Measurements from ENCODE around the gene AP1M2.

The AP1M2 gene

DNA sequence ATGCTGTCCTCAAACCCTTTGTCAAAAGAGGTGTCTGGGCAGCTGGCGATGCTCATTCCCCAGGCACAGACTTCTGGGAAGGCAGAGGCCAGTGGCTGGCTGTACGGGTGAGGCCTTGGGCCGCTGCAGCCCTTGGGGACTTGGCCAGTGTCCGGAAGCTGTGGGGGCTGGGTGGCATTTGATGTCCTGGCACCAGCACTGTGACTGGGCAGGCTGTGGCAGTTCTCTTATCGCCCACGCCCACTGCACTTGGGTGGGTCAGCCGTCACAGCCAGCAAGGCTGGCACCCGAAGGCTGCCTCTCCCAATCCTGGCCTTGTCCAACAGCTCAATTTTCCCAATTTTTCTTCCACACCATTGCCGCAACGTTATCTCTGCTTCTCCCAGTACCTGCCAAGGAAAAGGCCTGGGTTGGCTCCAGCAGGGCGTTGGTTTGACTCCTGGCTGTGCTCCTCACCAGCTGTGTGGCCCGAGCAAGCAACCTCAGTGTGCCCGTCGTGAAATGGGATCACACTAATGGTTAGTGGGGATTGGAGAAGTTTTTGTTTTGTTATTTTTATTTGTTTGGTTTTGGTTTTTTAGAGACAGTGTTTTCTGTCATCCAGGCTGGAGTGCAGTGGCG is 25.5 kb upstream of the AP1M2 start:
- H3K4me1 Mint-ChIP-seq, result peaks cover 19% of the 10 kb centered on the region
- DNase-seq (ENCODE audit: low spot score in 2 of 2), result no peak
- peaks cover 13% of the 10 kb centered on the region for H3K36me3 Mint-ChIP-seq
- H3K27ac Mint-ChIP-seq, result peak overlapping the region; percentile 35
- H3K27me3 Mint-ChIP-seq, result no peaks in the 10 kb centered on the region
- no peak for ATAC-seq (ENCODE audit: low read depth)
- no peaks in the 10 kb centered on the region for H3K9me3 Mint-ChIP-seq
- H3K4me3 Mint-ChIP-seq, result peak overlapping the region; percentile 24

DNA sequence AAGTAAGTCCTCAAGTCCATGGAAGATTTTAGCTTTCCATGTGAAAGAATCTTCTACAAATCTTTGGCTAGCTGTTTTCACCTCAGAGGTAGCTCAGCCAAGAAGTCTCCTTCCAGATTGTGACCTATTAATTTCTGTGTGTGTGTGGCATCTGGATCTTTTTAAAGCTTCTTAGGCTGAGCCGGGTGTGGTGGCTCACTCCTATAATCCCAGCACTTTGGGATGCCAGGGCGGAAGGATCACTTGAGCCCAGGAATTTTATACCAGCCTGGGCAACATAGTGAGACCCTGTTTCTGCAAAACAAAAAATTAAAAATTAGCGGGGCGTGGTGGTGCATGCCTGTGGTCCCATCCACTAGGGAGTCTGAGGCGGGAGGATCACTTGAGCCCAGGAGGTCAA is 24.8 kb upstream of the AP1M2 start:
- ATAC-seq (ENCODE audit: low read depth), result no peak
- Mint-ChIP-seq H3K4me3 (no peak overlapping the region), H3K9me3 (no peaks in the 10 kb centered on the region), H3K27me3 (no peaks in the 10 kb centered on the region), H3K27ac (no peak overlapping the region), H3K4me1 (peaks cover 14% of the 10 kb centered on the region), H3K36me3 (peaks cover 10% of the 10 kb centered on the region)
- no peak for DNase-seq (ENCODE audit: low spot score in 2 of 2)

DNA sequence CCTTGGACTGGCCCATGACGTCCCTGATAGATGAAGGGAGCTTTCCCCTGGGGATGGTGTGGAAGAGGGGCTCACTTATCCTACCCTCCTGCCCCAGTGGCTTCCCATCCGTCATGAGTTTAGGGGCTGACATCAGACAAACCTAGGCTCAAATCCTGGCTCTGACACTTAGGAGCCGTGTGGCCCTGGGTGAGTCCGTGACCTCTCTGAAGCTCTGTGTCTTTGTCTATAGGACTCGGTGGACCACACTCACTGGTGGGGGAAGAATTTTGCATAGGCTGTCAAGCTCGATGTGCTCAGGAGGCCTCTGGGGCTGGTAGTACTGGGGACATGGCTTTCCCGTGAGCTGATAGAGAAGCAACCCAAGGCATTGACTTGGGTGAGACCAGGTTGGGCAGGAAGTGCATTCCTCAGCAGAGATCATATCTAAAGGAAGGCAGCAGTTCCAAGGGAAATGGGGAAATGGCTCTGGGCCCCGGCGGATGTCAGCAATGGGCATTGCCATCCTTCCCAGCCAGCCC is 17.4 kb upstream of the AP1M2 start:
- H3K4me3 Mint-ChIP-seq, result peak overlapping the region; percentile 99
- H3K9me3 Mint-ChIP-seq, result no peaks in the 10 kb centered on the region
- peaks cover 4% of the 10 kb centered on the region for H3K36me3 Mint-ChIP-seq
- DNase-seq (ENCODE audit: low spot score in 2 of 2), result peak; percentile 30 to 56
- H3K4me1 Mint-ChIP-seq, result peaks cover 17% of the 10 kb centered on the region
- peak overlapping the region; percentile 96 for H3K27ac Mint-ChIP-seq
- ATAC-seq (ENCODE audit: low read depth), result peak; percentile 28
- no peaks in the 10 kb centered on the region for H3K27me3 Mint-ChIP-seq

DNA sequence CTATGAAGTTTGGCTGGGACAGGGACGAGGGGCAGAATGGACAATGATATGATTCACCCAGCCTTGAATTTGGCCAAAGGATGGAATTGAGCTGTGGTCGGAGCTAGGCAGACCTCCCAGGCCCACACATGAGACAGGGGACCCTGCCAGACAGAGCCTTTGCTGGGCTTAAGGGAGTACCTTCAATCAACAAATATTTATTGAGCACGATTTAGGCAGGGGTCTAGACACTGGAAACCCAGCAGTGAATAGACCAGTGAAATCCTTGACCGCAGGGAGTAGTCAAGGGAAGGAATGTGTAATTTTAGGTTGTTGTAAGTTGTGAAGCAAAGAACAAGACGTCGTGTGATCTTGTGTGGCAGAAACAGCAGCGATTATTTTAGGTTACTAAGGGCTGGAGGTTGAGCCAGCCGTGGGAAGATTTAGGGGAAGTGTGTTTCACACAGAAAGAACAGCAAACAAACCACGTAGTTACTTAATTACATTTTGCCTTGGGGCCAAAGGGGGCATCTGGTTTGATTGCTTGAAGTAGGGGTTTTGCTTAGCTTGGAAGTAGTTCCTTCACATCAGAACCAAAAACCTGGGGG is 16.9 kb upstream of the AP1M2 start:
- H3K4me3 Mint-ChIP-seq, result peak overlapping the region; percentile 99
- peak; percentile 62 to 66 for DNase-seq (ENCODE audit: low spot score in 2 of 2)
- ATAC-seq (ENCODE audit: low read depth), result peak; percentile 54

DNA sequence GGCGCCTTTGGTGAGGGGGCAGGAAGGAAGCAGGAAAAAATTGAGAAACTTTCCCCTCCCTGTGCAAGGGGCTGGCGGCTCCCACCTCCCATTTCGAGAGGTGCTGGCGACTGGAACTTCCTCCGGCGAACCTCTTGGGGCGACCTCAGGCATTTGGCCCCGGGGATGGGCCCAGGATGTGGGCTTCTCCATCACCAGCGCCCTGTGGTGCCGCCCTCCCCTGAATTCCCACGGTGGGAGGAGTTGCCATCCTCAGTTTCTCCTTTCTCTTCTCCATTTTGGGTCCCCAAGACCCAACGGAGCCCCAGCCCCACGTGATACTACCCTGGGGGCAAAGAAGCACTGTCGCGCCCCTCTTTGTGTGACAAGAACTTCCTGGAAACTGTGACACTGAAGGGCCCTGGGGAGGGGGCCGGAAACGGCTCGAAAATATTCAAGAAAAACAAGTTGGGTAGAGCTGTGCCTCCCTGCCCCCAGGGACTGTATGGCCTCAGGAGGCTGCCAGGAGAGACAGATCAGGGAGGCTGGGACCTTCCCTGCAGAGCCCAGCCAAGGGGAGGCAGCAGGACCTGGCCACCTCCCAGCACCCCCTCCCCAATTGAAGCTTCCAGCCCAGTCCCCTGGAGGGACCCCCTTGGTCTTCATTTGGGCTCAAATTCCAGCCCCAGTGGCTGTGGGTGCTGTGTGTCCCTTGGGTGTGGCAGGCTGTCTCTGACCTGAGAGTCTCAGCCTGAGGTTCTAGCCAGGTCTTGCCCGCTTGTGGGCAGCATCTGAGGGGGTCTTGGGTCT is 16.2 kb upstream of the AP1M2 start:
- H3K9me3 Mint-ChIP-seq, result no peaks in the 10 kb centered on the region
- H3K4me1 Mint-ChIP-seq, result peaks cover 18% of the 10 kb centered on the region
- DNase-seq (ENCODE audit: low spot score in 2 of 2) (peak in 1 of 2 donors; percentile 71), ATAC-seq (ENCODE audit: low read depth) (peak; percentile 45)
- peak overlapping the region; percentile 96 for H3K27ac Mint-ChIP-seq
- no peaks in the 10 kb centered on the region for H3K27me3 Mint-ChIP-seq
- H3K4me3 Mint-ChIP-seq, result peak overlapping the region; percentile 99
- peaks cover 4% of the 10 kb centered on the region for H3K36me3 Mint-ChIP-seq

More for the DNA sequence above, 16.9 kb upstream of the AP1M2 start:
- peaks cover 17% of the 10 kb centered on the region for H3K4me1 Mint-ChIP-seq
- no peaks in the 10 kb centered on the region for H3K27me3 Mint-ChIP-seq
- H3K9me3 Mint-ChIP-seq, result no peaks in the 10 kb centered on the region
- H3K27ac Mint-ChIP-seq, result peak overlapping the region; percentile 96
- peaks cover 4% of the 10 kb centered on the region for H3K36me3 Mint-ChIP-seq

DNA sequence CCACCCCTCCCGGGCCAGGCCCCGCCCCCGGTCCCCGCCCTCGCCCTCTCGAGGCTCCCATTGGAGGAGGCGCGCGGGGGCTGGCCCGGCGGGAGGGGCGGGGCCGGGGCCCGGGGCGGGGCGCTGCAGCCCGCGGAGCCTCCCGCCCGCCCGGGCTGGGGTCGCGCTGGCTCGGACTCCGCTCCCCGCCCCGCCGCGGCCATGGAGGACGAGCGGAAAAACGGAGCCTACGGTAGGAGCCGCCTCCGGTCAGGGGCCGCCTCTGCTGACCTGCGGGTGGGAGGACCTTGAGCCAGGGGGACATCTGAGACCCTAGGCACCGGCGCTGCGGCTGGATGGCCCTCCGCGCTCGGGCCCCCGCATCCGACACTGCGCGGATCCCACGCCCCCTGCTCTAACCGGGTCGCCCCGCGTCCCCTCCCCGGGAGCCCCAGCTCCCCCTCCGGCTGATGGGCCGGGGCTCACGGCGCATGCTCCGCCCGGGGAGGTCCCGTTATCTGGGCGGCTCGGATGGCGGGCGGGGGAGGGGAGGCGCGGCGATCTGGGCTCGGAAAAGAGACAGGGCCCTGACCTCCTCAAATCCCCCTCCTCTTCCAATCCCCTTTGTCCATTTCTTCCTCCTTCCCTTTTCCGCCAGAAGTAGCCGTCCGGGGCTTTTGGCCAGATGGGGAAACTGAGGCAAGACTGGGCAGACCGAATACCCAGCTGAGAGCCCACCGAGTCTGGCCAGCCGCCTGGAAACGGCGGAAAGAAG is 15.4 kb upstream of the AP1M2 start:
- no peaks in the 10 kb centered on the region for H3K9me3 Mint-ChIP-seq
- peak overlapping the region; percentile 96 for H3K27ac Mint-ChIP-seq
- ATAC-seq (ENCODE audit: low read depth) (peak; percentile 71), DNase-seq (ENCODE audit: low spot score in 2 of 2) (peak; percentile 79 to 85)
- no peaks in the 10 kb centered on the region for H3K27me3 Mint-ChIP-seq
- H3K36me3 Mint-ChIP-seq, result peaks cover 4% of the 10 kb centered on the region
- peak overlapping the region; percentile 99 for H3K4me3 Mint-ChIP-seq
- peaks cover 21% of the 10 kb centered on the region for H3K4me1 Mint-ChIP-seq

DNA sequence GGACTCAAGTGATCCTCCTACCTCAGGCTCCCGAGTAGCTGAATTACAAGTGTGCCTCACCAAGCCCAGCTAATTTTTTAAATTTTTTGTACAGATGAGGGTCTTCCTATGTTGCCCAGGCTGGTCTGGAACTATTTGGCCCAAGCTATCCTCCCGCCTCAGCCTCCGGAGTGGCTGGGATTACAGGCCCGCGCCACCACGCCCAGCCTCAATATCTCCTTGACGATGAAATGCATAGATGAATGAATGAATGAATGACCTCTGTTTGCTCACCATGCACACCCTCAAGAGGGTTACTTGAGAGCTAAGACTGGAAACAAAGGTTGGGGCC is 14.9 kb upstream of the AP1M2 start:
- ATAC-seq (ENCODE audit: low read depth), result no peak
- peaks cover 23% of the 10 kb centered on the region for H3K4me1 Mint-ChIP-seq
- no peak overlapping the region for H3K27ac Mint-ChIP-seq

DNA sequence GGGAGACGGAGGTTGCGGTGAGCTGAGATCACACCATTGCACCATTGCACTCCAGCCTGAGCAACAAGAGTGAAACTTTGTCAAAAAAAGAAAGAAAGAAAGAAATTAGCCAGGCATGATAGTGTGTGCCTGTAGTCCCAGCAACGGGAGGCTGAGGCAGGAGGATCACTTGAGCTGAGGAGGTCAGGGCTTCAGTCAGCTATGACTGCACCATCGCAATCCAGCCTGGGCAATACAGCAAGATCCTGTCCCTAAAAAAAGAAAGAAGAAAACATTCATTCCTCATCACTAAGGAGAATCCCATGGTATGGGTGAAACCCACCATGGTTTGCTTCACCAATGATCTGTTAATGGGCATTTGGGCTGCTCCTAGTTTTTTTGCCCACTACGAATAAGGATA is 13.0 kb upstream of the AP1M2 start:
- Mint-ChIP-seq H3K27me3 (no peaks in the 10 kb centered on the region), H3K9me3 (no peaks in the 10 kb centered on the region), H3K27ac (no peak overlapping the region), H3K4me3 (no peak overlapping the region), H3K36me3 (peaks cover 4% of the 10 kb centered on the region), H3K4me1 (peaks cover 35% of the 10 kb centered on the region)
- DNase-seq (ENCODE audit: low spot score in 2 of 2), result no peak
- no peak for ATAC-seq (ENCODE audit: low read depth)

More for the DNA sequence above, 14.9 kb upstream of the AP1M2 start:
- no peaks in the 10 kb centered on the region for H3K27me3 Mint-ChIP-seq
- DNase-seq (ENCODE audit: low spot score in 2 of 2), result no peak
- H3K9me3 Mint-ChIP-seq, result no peaks in the 10 kb centered on the region
- peaks cover 4% of the 10 kb centered on the region for H3K36me3 Mint-ChIP-seq
- H3K4me3 Mint-ChIP-seq, result peak overlapping the region; percentile 79

DNA sequence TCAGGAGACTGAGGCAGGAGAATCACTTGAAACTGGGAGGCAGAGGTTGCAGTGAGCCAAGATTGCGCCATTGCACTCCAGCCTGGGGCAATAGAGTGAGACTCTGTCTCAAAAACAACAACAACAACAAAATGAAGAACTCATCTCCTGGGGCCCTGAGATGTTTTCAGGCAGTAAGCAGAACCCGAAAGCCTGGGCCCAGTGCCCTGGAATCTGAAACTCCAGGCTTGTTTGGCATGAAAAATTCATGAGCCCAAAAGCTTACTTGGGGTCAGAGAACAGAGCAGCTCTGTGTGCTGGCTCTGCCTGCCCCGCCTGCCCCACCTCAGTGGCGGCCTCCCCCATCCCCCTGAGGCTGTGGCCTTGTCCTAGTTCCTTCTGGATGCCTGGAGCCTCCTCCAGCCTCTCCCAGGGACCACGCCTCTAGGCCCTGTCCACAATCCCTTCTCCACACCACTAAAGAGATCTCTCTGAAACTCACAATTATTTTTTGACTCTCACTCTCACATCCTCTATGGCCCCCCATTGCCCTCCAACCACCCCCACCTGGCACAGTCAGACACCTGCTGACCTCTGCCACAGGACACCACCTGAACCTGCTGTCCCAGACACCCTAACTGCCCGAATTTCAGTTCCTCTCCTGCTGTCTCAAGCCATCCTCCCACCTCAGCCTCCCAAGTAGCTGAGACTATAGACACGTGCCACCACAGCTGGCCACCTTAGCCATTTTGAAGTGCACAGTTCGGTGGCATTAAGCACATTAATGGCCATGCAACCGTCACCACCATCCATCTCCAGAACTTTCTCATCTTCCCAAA is 6.9 kb upstream of the AP1M2 start:
- peak overlapping the region; percentile 4 for H3K27ac Mint-ChIP-seq

DNA sequence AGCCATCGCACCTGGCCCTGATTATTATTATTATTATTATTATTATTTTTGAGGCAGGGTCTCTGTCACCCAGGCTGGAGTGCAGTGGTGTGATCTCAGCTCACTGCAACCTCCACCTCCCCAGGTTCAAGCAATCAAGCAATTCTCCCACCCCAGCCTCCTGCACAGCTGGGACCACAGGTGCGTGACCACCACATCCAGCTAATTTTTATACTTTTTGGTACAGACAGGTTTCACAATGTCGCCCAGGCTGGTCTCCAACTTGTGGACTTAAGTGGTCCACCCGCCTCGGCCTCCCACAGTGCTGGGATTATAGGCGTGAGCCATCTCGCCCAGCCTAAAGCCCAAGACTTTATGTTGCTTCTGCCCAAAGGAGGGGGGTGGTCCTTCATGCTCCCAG is 6.0 kb upstream of the AP1M2 start:
- Mint-ChIP-seq H3K27me3 (no peaks in the 10 kb centered on the region), H3K9me3 (no peaks in the 10 kb centered on the region)

More for the DNA sequence above, 6.9 kb upstream of the AP1M2 start:
- no peaks in the 10 kb centered on the region for H3K27me3 Mint-ChIP-seq
- H3K9me3 Mint-ChIP-seq, result no peaks in the 10 kb centered on the region
- DNase-seq (ENCODE audit: low spot score in 2 of 2) (no peak), ATAC-seq (ENCODE audit: low read depth) (peak; percentile 57)
- H3K36me3 Mint-ChIP-seq, result no peaks in the 10 kb centered on the region
- H3K4me3 Mint-ChIP-seq, result peak overlapping the region; percentile 47
- H3K4me1 Mint-ChIP-seq, result peaks cover 27% of the 10 kb centered on the region

DNA sequence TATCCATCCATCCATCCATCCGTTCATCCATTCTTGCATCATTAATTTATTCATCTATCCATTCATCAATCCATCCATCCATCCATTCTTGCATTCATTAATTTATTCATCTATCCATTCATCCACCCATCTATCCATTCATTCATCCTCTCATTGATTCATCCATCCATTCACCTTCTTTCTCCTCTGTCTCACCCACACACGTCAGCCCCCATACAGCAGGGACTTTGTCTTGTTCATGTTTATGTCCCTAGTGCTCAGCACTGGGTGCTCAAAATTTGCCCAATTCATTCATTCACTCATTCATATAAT is 683 bp upstream of the AP1M2 start:
- no peak for DNase-seq (ENCODE audit: low spot score in 2 of 2)
- H3K27me3 Mint-ChIP-seq, result peaks cover 4% of the 10 kb centered on the region

More for the DNA sequence above, 6.0 kb upstream of the AP1M2 start:
- no peak for ATAC-seq (ENCODE audit: low read depth)
- Mint-ChIP-seq H3K27ac (no peak overlapping the region), H3K36me3 (no peaks in the 10 kb centered on the region), H3K4me1 (peaks cover 26% of the 10 kb centered on the region), H3K4me3 (no peak overlapping the region)
- DNase-seq (ENCODE audit: low spot score in 2 of 2), result no peak

DNA sequence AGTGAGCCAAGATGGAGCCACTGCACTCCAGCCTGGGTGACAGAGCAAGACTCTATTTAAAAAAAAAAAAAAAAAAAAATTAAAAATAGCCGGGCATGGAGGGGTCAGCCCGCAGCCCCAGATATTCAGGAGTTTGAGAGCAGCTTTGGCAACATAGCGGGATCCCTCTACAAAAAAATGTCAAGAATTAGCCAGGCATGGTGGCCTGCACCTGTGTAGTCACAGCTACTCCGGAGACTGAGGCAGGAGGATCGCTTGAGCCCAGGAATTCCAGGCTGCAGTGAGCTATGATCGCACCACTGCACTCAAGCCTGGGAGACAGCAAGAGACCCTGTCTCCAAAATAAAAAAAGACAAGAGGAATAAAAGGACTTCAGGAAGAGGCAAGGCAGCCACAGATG is 716 bp downstream of the AP1M2 start:
- no peak for DNase-seq (ENCODE audit: low spot score in 2 of 2)
- Mint-ChIP-seq H3K4me1 (peaks cover 16% of the 10 kb centered on the region), H3K36me3 (no peaks in the 10 kb centered on the region), H3K27me3 (peaks cover 4% of the 10 kb centered on the region), H3K9me3 (peaks cover 6% of the 10 kb centered on the region), H3K4me3 (no peak overlapping the region), H3K27ac (no peak overlapping the region)
- ATAC-seq (ENCODE audit: low read depth), result no peak

More for the DNA sequence above, 683 bp upstream of the AP1M2 start:
- H3K4me1 Mint-ChIP-seq, result peaks cover 16% of the 10 kb centered on the region
- no peak overlapping the region for H3K27ac Mint-ChIP-seq
- H3K9me3 Mint-ChIP-seq, result peaks cover 6% of the 10 kb centered on the region
- H3K4me3 Mint-ChIP-seq, result no peak overlapping the region
- no peak for ATAC-seq (ENCODE audit: low read depth)
- no peaks in the 10 kb centered on the region for H3K36me3 Mint-ChIP-seq

DNA sequence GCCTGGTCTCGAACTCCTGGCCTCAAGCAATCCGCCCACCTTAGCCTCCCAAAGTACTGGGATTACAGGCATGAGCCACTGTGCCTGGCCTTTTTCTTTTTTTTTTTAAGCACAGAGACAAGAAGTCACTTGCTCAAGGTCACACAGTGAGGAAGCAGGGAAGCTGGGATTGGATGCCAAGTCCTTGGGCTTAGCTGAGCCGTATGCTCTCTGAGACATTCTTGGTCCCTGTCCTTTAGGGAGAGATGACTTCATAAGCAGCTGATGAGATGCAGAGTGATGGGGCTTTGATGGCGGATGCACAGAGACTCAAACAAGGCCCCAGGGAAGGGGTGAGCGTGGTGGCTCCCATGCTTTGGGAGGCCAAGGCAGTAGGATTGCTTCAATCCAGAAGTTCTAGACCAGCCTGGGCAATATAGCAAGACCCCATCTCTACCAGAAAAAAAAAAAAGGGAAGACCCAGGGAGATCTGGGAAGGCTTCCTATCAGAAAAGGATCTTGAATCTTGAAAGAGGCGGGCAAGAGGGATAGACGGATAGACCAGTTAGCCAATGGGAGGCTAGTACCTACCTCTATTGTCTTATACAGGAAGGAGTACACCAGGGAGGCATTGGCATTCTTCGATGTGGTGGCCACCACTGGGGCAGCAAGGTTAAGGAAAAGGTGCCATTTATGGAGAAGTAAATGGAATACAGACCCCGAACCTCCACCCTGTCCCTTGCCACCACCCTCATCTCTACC is 3.9 kb downstream of the AP1M2 start:
- no peak overlapping the region for H3K4me3 Mint-ChIP-seq
- H3K27me3 Mint-ChIP-seq, result peaks cover 4% of the 10 kb centered on the region
- H3K36me3 Mint-ChIP-seq, result no peaks in the 10 kb centered on the region
- H3K27ac Mint-ChIP-seq, result no peak overlapping the region
- DNase-seq (ENCODE audit: low spot score in 2 of 2) (no peak), ATAC-seq (ENCODE audit: low read depth) (no peak)
- H3K9me3 Mint-ChIP-seq, result peaks cover 6% of the 10 kb centered on the region
- peaks cover 21% of the 10 kb centered on the region for H3K4me1 Mint-ChIP-seq
